Measurements from ENCODE around the gene TMEM266. TPM values are rescaled to one million over a fixed set of nuclear protein-coding genes. Genes with fewer than 3 reads are reported as not detected.

The TMEM266 gene
- total RNA-seq, 6 donors from 2014 or later = 0.59 to 2.4 (median 1.2) TPM; not detected in 1

- ATAC-seq (ENCODE audit: low FRiP score in 2 of 2) (no peak), DNase-seq (no peak)
- no peak for TF ChIP-seq EP300 (IDR thresholded peaks at IDR 0.05)
- no peak for TF ChIP-seq POLR2AphosphoS5 (IDR thresholded peaks at IDR 0.05)
- no peak for TF ChIP-seq POLR2A (IDR thresholded peaks at IDR 0.05)
- no peak for TF ChIP-seq CTCF (IDR thresholded peaks at IDR 0.05)
- Histone ChIP-seq H3K27me3 (no peaks in the 10 kb centered on the region), H3K4me1 (no peaks in the 10 kb centered on the region), H3K9me3 (no peaks in the 10 kb centered on the region), H3K36me3 (peaks cover 3 to 59% (median 21%) of the 10 kb centered on the region in 4 donors), H3K4me3 (no peak overlapping the region), H3K27ac (no peak overlapping the region)
- WGBS, 2 donors = 83 to 100% methylated on average over 1 of the region's 1 CpG
These were observed 149.7 kb downstream of the TMEM266 start for GRCh38 chr15:76209523-76209922.

- peaks cover 3 to 63% (median 25%) of the 10 kb centered on the region in 4 donors for H3K36me3 ChIP-seq
These were observed 150.2 kb downstream of the TMEM266 start for GRCh38 chr15:76209942-76210341.

GRCh38 chr15:76215634-76216033, 155.8 kb downstream of the TMEM266 start:
- TF ChIP-seq POLR2AphosphoS5 (IDR thresholded peaks at IDR 0.05) (no peak), EP300 (IDR thresholded peaks at IDR 0.05) (no peak), CTCF (IDR thresholded peaks at IDR 0.05) (no peak), POLR2A (IDR thresholded peaks at IDR 0.05) (no peak)
- H3K36me3 ChIP-seq = peaks cover 6 to 56% (median 24%) of the 10 kb centered on the region in 4 donors

More at GRCh38 chr15:76209942-76210341, 150.2 kb downstream of the TMEM266 start:
- DNase-seq (no peak), ATAC-seq (ENCODE audit: low FRiP score in 2 of 2) (no peak)
- Histone ChIP-seq H3K4me1 (no peaks in the 10 kb centered on the region), H3K27me3 (no peaks in the 10 kb centered on the region), H3K9me3 (no peaks in the 10 kb centered on the region), H3K27ac (no peak overlapping the region), H3K4me3 (no peak overlapping the region)
- no peak for TF ChIP-seq POLR2A (IDR thresholded peaks at IDR 0.05)
- WGBS, 2 donors = 97% methylated on average over 3 of the region's 3 CpGs

GRCh38 chr15:76217029-76217881, 157.5 kb downstream of the TMEM266 start:
- Histone ChIP-seq H3K27me3 (no peaks in the 10 kb centered on the region), H3K27ac (no peak overlapping the region), H3K4me1 (peaks cover 3 to 11% (median 6%) of the 10 kb centered on the region in 4 donors), H3K36me3 (peaks cover 3 to 43% (median 22%) of the 10 kb centered on the region in 4 donors), H3K9me3 (no peaks in the 10 kb centered on the region), H3K4me3 (no peak overlapping the region)
- no peak for DNase-seq
- peak in 1 of 2 donors; percentile 58 for ATAC-seq (ENCODE audit: low FRiP score in 2 of 2)
- TF ChIP-seq EP300 (IDR thresholded peaks at IDR 0.05) (no peak), POLR2AphosphoS5 (IDR thresholded peaks at IDR 0.05) (no peak), CTCF (IDR thresholded peaks at IDR 0.05) (no peak), POLR2A (IDR thresholded peaks at IDR 0.05) (no peak)
- 65 to 81% methylated on average over 7 of the region's 7 CpGs for WGBS, 2 donors

More at GRCh38 chr15:76215634-76216033, 155.8 kb downstream of the TMEM266 start:
- Histone ChIP-seq H3K9me3 (no peaks in the 10 kb centered on the region), H3K4me1 (peaks cover 3 to 11% (median 6%) of the 10 kb centered on the region in 4 donors), H3K27me3 (no peaks in the 10 kb centered on the region), H3K4me3 (no peak overlapping the region), H3K27ac (no peak overlapping the region)
- 85 to 89% methylated on average over 1 of the region's 1 CpG for WGBS, 2 donors
- ATAC-seq (ENCODE audit: low FRiP score in 2 of 2) (no peak), DNase-seq (no peak)

- no peaks in the 10 kb centered on the region for H3K9me3 ChIP-seq
- 83 to 92% methylated on average over 5 of the region's 5 CpGs for WGBS, 2 donors
- ATAC-seq (ENCODE audit: low FRiP score in 2 of 2) = no peak
These were observed 158.1 kb downstream of the TMEM266 start for GRCh38 chr15:76217882-76218217.

More at GRCh38 chr15:76217882-76218217, 158.1 kb downstream of the TMEM266 start:
- Histone ChIP-seq H3K36me3 (peaks cover 3 to 37% (median 20%) of the 10 kb centered on the region in 4 donors), H3K4me3 (no peak overlapping the region), H3K27me3 (no peaks in the 10 kb centered on the region), H3K27ac (no peak overlapping the region), H3K4me1 (peaks cover 3 to 11% (median 6%) of the 10 kb centered on the region in 4 donors)
- DNase-seq = no peak
- no peak for TF ChIP-seq POLR2AphosphoS5 (IDR thresholded peaks at IDR 0.05)
- TF ChIP-seq POLR2A (IDR thresholded peaks at IDR 0.05) = no peak
- TF ChIP-seq EP300 (IDR thresholded peaks at IDR 0.05) = no peak
- TF ChIP-seq CTCF (IDR thresholded peaks at IDR 0.05) = no peak

Data from upper lobe of left lung (tissue), 6 donors.